Activated CD8-positive, alpha-beta memory T cell treated with anti-CD3 and anti-CD28 coated beads, Interleukin-2, amount 50 U/mL, for 1 hour (primary cell): Measurements from ENCODE around the gene WDR37.
A peak's percentile ranks its signal among the peaks of the same experiment; 100 is the strongest.
"Not testable (repeated sequence)": the region's sequence is repeated elsewhere in the genome, so short reads cannot be mapped to it uniquely, and the experiment has no call there.

Experiments used
- DNase-seq: peaks from one replicate; pipeline ENCODE4 v3.0.0-alpha.2; 2020; ENCODE audit errors: extremely low read depth

WDR37 gene

GRCh38 chr10:1104971-1105370 is 48.8 kb downstream of the WDR37 start:
- no peak for DNase-seq

GRCh38 chr10:1107004-1107403 is 50.8 kb downstream of the WDR37 start:
- no peak for DNase-seq

- DNase-seq = no peak
Observed at GRCh38 chr10:1107679-1108078, 51.5 kb downstream of the WDR37 start.

DNA sequence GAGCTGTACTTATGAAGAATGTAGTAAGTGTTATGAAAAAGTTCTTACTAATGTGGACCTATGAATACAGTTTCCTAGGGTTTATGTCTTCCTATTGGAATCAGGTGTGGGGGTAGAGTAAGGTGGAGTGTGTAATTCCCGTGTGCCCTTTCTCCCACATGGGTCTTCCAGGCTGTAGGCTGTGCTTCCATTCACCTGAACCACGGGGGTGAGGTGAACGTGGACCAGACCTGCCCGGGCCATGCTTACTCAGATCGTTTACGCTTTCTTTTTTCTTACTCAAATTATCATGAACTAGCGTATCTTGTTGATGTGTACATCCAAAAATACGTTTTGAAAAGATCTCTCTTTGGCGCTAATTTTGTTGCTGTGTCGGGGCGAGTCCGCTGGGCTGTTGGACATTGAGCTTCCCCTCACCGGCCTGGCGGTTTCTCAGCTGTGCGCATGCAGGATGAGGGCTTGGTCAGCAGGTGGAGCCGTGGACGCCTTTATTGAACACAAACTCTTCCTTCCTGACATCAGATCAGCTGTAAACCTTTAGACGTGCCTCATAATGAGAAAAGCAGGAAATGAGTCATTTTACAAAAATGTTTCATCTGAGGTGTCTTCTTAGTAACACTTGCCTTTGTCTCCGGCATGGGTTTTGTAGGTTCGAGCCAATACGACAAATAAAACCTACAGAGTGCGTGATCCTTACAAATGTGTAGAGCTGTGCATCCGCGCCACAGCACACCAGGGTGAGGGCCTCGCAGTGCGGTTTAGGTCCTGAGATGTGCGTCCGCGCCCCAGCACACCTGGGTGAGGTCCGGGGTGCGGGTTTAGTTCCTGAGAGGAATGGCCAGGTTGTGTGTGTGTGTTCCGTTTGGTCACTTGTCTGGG is 53.8 kb downstream of the WDR37 start:
- DNase-seq = peak; percentile 30

DNA sequence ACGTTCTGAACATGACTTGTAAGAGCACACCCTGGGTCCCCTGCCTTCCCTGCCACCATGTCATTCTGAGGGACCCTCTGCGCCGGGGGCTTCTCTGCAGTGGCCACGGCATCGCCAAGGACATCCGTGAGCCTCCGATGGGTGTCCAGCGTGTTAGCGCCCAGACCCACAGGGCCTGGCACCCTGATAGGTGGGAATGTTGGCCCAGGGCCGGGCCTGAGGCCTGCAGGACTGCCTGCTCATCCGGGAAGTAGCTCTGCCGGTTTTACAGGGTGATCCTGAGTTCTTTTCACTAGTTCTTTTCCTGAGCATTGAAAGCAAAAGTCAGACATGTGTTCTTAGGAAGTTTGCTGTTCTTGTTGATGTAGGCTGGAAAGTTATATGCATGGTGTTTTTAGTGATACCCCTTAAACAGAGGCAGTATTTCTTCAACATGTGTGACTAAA is 54.5 kb downstream of the WDR37 start:
- DNase-seq = no peak

DNA sequence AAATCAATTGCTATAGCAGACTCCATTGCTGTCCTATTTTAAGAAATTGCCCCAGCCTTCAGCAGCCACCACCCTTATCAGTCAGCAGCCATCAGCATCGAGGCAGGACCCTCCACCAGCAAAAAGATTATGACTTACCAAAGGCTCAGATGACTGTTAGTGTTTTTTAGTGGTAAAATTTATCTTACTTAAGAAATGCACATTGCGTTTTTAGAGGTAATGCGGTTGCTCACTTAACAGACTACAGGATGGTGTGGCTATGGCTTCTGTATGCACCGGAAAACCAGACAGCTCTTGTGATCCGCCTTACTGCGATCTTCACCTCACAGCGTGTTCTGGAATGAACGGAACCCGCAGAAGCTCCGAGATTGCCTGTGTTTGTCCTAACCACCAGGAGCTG is 58.1 kb downstream of the WDR37 start:
- DNase-seq = no peak

DNA sequence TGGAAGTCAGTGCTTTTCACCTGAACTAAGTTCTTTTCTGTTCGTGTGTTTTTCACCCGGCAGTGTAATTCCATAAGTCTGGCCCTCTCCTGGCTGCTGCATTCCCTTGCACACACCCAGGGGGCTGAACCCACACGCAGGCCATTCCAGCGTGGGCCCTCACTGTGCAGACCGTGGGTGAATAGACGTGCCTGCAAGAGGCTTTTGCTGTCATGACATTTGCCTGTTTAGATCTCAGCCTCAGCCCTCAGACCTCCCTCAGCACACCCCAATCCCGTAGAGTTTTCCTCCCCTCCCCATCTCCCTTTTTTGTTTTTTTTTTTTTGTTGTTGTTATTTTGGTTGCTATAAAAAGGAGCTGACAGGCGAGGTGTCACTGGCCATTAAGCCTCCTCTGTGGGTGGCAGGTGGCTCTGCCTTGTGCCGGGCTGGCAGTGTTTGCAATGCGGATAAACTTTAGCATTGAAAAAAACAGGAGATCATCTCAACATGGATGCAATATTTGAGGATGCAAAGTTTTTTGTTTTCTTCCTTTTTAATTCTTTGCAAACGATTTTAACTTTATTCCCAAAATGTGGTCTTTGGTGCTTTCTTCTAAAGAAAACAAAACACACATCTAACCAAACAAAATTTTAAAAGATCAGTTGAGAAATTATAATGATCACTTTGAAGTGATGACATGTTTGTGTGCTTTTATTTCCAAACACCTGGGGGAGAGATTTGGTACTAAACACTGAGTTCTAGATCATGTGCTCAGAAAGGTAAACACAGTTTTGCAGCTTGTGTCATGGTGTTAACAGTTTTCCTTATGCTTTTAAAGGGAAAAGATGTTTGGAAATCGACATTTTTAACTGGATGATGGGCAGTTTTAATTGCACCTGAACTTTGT is 58.8 kb downstream of the WDR37 start:
- DNase-seq = no peak

DNA sequence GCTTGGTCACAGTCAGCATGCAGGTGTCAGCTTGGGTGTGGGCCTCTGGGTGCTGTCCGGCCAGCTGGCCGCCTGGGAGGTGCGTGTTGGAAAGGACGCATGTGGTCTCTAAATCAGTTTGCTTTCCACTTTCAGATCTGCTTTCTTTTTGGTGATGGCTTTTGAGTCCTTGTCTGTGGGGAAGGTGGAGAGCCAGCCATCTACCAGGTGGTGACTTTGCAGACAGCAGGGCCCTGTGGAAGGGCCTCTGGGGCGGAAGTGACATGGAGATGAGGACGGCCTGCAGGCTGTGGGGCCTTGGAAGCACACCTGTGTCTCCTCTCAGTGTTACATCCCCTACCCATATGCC is 59.4 kb downstream of the WDR37 start:
- DNase-seq = no peak

GRCh38 chr10:1116051-1116450 is 59.9 kb downstream of the WDR37 start:
- no peak for DNase-seq

- DNase-seq = no peak
Observed at GRCh38 chr10:1116696-1117280, 60.6 kb downstream of the WDR37 start.

DNA sequence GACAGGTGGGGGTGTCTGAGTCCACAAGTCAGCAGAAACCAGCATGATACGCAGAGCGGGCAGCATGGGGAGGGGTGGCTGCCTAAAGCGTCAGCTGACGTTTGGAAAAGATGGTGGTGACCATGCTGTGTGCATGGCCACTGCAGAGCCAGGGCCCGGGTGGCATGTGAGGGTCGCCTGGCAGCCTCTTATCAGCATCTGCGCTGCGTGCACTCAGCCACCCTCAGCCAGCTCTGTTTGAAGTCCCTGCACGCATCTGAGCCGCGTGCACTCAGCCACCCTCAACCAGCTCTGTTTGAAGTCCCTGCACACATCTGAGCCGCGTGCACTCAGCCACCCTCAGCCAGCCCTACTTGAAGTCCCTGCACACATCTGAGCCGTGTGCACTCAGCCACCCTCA is 61.5 kb downstream of the WDR37 start:
- no peak for DNase-seq

- not testable (repeated sequence) for DNase-seq
Observed at GRCh38 chr10:1118318-1118717, 62.1 kb downstream of the WDR37 start.

DNA sequence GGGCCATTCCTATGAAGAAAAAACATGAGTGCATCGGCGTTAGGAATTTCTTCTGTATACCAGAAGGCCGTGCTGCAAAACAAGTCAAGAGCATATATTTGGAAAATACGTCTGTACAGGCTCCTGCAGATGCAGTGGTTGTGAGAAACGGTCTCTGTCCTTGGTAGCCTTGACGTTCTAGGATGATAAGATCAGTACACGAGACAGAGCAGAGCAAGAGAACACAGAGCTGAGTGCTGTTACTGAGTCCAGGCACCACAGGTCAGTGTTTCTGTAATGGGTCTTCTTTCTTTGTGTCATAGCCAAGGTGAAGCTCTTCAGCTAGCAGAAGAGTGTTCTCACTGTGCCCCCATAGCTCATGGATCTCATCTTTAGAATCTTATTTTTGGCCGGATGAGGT is 62.8 kb downstream of the WDR37 start:
- no peak for DNase-seq

DNA sequence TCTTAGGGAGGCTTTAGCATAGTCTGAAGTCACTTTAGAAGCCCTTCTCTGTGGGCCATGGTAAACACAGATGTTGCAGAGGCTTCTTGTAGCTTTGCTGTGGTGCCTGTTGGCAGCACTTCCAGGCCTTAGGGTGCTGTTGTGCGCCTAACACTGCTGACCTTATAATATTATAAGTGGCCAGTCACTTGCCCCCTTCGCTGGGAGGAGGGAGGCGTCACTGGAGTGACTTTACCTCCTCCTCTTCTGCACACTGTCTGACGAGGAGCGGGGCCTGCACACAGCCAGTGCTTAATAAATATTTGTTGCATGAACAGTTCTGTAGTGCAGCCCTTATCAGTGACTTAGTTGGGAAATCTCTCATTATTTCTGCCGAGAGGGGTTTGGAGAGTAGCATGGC is 63.3 kb downstream of the WDR37 start:
- no peak for DNase-seq

- DNase-seq = no peak
Observed at GRCh38 chr10:1120306-1120705, 64.1 kb downstream of the WDR37 start.

DNA sequence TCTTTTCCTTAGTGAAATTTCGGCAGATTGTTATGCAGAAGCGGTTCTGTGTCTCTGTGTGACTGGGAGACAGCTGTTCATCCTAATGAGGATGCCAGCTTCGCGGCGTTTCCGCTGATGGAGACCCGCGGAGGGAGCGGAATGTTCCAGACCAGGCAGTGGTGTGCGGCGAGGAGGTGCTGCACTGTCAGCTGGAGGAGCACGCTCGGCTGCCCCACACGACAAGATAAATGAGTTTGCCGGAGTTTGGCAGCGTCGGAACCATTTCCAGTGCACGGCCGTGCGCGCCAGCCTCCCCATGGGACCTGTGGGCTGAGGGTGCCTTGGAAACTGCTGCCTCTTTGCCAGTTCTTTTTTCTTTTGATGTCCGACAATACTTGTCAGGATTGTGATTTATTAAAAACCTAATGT is 64.6 kb downstream of the WDR37 start:
- no peak for DNase-seq

DNA sequence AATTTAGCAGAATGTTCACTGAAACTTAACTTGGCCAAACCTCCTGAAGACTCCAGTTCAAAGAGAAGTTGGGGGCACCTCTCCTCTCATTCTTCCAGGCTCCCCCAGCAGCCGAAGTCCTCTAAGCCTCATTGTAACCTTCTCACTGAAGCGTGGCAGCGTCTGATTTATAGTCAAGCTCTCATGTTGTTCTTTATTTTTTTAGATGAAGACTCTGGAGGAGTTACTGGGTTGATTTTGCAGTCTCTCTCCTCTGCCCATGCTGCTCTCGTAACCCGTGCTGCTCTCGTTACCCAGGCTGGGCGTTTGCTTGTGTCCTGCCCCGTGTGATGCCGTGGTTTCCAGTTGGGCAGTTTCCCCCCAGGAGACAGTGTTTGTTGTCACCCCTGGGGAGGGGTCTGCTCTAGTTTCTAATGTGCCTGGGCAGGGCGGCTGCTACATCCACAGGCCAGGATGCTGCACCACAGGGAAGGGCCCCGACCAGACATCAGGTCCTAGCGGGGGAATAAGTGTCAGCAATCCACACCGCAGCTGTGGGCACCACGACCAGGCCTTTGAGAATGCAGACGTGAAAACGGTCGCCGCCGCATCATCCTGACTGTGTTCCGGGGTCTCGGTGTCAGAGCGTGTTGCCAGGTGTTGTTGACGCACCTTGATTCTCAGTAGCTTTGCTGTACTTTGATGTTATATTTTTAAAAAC is 65.2 kb downstream of the WDR37 start:
- no peak for DNase-seq

DNA sequence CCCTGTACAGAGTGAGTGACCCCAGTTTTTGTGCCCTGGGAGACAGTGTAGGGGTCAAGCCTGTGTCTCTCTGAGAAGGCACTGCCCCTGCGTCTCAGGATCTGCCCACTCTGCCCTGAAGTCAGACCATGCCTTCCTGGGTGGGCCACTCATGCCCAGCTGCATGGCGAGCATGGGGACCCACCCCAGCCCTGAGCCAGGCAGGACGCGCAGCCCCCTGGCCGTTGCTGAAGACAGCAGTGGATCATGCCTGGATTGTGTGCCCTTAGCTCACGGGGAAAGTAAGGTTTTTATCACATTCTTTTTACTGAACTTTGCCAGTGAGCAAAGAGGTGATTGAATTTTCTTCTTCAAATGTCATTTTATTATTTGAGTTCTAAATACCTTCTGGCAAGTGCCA is 66.2 kb downstream of the WDR37 start:
- no peak for DNase-seq

- DNase-seq = no peak
Observed at GRCh38 chr10:1123198-1123597, 67.0 kb downstream of the WDR37 start.

GRCh38 chr10:1123972-1124371 is 67.8 kb downstream of the WDR37 start:
- DNase-seq = no peak

DNA sequence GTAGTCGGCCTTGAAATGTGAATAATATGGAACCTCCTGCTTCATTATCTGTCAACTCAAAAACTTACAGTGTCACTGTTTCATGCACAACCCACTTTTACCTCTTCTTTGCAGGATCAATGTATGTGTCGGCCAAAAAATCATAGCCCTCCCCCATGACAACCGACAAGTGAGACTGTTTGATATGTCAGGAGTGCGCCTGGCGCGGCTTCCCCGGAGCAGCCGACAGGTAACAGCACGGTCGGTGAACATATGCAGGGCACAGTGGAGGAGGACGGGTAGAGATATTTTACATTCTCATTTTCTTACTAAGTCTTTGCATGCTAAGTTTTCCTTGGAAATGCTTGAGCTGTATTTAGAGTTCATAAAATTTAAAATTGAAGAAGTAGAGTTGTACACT is 68.6 kb downstream of the WDR37 start:
- no peak for DNase-seq

GRCh38 chr10:1126461-1126860 is 70.3 kb downstream of the WDR37 start:
- no peak for DNase-seq
